HFFc6 (cell line): Measurements from ENCODE around the gene KRT39. TPM values are rescaled to one million over a fixed set of nuclear protein-coding genes. Genes with fewer than 3 reads are reported as not detected.
A peak's percentile ranks its signal among the peaks of the same experiment; 100 is the strongest.

Experiments
- DNase-seq: peaks from one replicate; pipeline ENCODE4 v3.0.0-alpha.2; 2018
- H3K27ac Mint-ChIP-seq: 2 replicates; pipeline ENCODE4 v1.8.0; 2020; ENCODE audit warnings: mild to moderate bottlenecking, mixed read lengths
- H3K27me3 Mint-ChIP-seq: 2 replicates; pipeline ENCODE4 v1.8.0; 2021; ENCODE audit warnings: mild to moderate bottlenecking, moderate library complexity, mixed read lengths; ENCODE audit not compliant: insufficient read depth
- H3K36me3 Mint-ChIP-seq: 2 replicates; pipeline ENCODE4 v1.8.0; 2021; ENCODE audit warnings: low read depth, mixed read lengths
- H3K4me1 Mint-ChIP-seq: 2 replicates; pipeline ENCODE4 v1.8.0; 2020; ENCODE audit warnings: low read depth, mixed read lengths
- H3K4me3 Mint-ChIP-seq: 2 replicates; pipeline ENCODE4 v1.8.0; 2020; ENCODE audit warnings: mild to moderate bottlenecking, moderate library complexity, mixed read lengths
- H3K9me3 Mint-ChIP-seq: 2 replicates; pipeline ENCODE4 v1.8.0; 2020; ENCODE audit warnings: mild to moderate bottlenecking, mixed read lengths
- long read RNA-seq: library from polyadenylated mRNA; unstranded; transcript quantifications from one replicate; pipeline ENCODE4 v2.0.0, GENCODE V29; 2019
- total RNA-seq, 6 experiments: library from RNA; stranded (reverse); fragmentation: NEBNext Ultra II Directional; extraction: Animal tissue kit (Norgen Biotek cat#: 25700); gene quantifications; 2 replicates in 1 of 6; 3 replicates in 5 of 6; pipeline ENCODE4 v1.2.3, GENCODE V29; 2021
- TF ChIP-seq, protein P1 (sequence below): fragments of 200-600 bp; sonication (generic); IDR thresholded peaks from 2 replicates; pipeline ENCODE4 v1.5.0; 2021; ENCODE audit warnings: antibody characterized with exemption, mild to moderate bottlenecking

Gene KRT39
- not detected for total RNA-seq
- long read RNA-seq, result 0 reads

DNA sequence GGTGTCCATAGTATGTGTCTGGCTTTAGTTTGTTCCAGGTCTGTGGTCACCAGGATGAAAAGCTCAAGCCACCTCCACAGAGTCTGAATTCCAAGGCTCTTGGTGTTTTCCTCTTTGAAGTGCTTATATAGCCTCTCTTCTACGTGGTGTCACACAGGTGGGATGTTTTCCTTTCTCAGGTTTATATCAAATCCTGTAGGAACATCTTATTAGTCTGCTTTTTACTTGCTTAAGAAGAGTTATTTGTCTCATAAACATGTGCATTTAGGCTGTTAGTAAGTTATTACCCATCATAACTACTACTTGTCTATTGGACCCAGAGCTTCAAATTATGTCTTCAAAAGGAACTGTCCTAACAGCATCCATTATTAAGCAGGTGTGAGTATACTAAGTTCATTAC, at the start of gene KRT39:
TSS of gene KRT39 (minus strand) at position 101 of the 400 bp plus-strand sequence. CDS start at position 9, 92 bp downstream.
- Mint-ChIP-seq H3K9me3 (peaks cover 22% of the 10 kb centered on the region), H3K36me3 (peaks cover 22% of the 10 kb centered on the region), H3K4me3 (no peak within 1 kb of the TSS), H3K27ac (no peak within 1 kb of the TSS), H3K4me1 (peaks cover 11% of the 10 kb centered on the region), H3K27me3 (no peaks in the 10 kb centered on the region)
- DNase-seq, result no peak
- TF ChIP-seq, protein P1, sequence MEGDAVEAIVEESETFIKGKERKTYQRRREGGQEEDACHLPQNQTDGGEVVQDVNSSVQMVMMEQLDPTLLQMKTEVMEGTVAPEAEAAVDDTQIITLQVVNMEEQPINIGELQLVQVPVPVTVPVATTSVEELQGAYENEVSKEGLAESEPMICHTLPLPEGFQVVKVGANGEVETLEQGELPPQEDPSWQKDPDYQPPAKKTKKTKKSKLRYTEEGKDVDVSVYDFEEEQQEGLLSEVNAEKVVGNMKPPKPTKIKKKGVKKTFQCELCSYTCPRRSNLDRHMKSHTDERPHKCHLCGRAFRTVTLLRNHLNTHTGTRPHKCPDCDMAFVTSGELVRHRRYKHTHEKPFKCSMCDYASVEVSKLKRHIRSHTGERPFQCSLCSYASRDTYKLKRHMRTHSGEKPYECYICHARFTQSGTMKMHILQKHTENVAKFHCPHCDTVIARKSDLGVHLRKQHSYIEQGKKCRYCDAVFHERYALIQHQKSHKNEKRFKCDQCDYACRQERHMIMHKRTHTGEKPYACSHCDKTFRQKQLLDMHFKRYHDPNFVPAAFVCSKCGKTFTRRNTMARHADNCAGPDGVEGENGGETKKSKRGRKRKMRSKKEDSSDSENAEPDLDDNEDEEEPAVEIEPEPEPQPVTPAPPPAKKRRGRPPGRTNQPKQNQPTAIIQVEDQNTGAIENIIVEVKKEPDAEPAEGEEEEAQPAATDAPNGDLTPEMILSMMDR, result no peak

DNA sequence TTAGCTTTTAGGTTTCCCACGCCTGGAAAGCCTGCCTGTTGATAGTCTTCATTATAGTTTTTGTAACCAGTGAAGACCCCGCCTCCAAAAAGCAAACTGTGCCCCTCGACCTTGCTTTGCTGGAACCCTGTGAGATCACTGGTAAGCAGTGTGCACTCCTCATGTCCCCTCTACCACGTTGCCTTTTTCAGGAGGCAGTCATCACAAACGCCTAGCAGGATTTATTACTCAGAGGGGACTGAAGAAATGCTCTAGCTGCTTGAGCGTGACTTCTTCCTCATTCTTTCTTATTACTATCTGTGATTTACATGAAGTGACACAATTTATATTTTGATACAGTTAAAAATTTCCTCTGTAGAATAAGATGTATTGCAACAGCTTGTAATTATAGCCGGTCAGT, 48.7 kb upstream of the KRT39 start:
- Mint-ChIP-seq H3K27ac (no peak overlapping the region), H3K9me3 (no peaks in the 10 kb centered on the region), H3K4me3 (no peak overlapping the region), H3K36me3 (no peaks in the 10 kb centered on the region), H3K27me3 (no peaks in the 10 kb centered on the region), H3K4me1 (peaks cover 37% of the 10 kb centered on the region)
- TF ChIP-seq, protein P1, result no peak
- DNase-seq, result no peak

DNA sequence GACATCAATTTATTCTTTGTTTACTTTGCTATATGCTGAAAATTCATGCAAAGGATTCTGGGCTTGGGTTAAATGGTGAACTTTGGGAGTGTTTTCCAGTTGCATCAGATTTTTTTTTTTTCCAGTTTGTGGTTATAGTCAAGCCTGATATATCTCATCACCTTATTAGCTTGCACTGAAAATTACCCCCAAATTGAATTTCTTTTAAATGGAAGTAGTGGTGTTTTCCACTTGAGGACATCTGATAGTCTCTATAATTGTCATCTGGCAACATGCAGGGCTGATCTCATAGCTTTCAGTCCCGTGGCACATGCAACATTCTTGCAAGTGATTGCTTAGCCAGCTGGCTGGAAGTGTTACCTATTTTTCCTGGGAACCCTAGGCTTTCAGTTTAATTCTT, 46.9 kb upstream of the KRT39 start:
- peaks cover 42% of the 10 kb centered on the region for H3K4me1 Mint-ChIP-seq
- peak overlapping the region; percentile 64 for H3K27ac Mint-ChIP-seq
- H3K9me3 Mint-ChIP-seq, result no peaks in the 10 kb centered on the region
- TF ChIP-seq, protein P1, result no peak
- H3K4me3 Mint-ChIP-seq, result peak overlapping the region; percentile 55
- DNase-seq, result peak; percentile 52
- no peaks in the 10 kb centered on the region for H3K27me3 Mint-ChIP-seq
- H3K36me3 Mint-ChIP-seq, result no peaks in the 10 kb centered on the region

DNA sequence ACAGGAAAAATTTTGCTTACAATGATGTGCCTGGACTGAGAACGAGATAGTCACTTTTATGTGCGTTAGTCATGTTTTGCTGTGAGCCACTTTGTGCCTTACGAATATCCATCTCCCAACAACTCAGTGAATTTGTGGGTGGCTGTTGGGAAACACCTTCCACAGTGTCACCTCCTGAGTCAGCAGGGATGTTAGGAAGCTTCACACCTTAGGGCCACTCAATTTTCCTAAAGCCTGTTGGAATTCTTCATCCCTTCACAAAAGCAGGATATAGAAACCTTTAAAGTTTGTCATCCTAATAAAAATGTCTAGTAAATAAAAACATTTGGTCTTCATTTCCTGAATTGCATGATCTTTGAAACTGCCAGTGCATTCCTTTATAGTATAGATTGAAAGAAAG, 46.4 kb upstream of the KRT39 start:
- Mint-ChIP-seq H3K27me3 (no peaks in the 10 kb centered on the region), H3K4me1 (peaks cover 44% of the 10 kb centered on the region), H3K27ac (peak overlapping the region; percentile 68), H3K4me3 (peak overlapping the region; percentile 55), H3K9me3 (no peaks in the 10 kb centered on the region), H3K36me3 (no peaks in the 10 kb centered on the region)
- DNase-seq, result peak; percentile 78
- TF ChIP-seq, protein P1, result no peak

DNA sequence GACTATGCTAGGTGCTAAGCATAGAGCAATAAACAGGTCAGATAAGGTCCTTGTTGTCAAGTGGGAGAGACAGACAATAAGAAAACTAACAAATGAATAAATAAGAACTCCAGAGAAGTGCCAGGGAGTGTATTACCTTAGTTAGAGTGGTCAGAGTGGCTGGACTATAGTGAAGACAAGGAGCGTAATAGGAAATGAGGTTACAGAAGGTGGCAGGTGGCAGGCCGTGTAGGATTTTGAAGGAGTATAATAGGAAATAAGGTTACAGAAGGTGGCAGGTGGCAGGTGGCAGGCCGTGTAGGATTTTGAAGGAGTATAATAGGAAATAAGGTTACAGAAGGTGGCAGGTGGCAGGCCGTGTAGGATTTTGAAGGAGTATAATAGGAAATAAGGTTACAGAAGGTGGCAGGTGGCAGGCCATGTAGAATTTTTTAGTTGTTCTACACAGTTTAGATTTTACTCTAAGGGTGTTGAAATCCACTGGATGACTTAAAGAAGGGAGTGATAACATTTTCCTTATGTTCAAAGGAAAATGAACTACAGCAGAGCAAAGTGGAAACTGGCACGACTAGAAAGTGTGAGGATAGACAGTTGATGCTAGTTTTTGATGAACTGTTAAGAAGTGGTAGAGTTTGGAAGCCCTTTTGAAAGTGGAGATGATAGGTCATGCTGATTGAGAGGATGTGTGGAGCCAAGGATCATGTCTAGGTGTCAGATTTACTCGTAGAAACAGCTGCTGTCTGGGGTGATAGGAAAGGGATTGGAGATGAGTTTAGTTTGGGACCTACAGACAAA, 45.8 kb upstream of the KRT39 start:
- peak overlapping the region; percentile 22 for H3K4me3 Mint-ChIP-seq
- no peaks in the 10 kb centered on the region for H3K36me3 Mint-ChIP-seq
- no peaks in the 10 kb centered on the region for H3K9me3 Mint-ChIP-seq
- no peaks in the 10 kb centered on the region for H3K27me3 Mint-ChIP-seq
- peak overlapping the region; percentile 68 for H3K27ac Mint-ChIP-seq
- DNase-seq, result no peak
- H3K4me1 Mint-ChIP-seq, result peaks cover 41% of the 10 kb centered on the region
- TF ChIP-seq, protein P1, result no peak
